ENCODE measurements around the gene FBXO44. TPM values are rescaled to one million over a fixed set of nuclear protein-coding genes. Genes with fewer than 3 reads are reported as not detected.

The FBXO44 gene
- total RNA-seq, 3 donors from 2014 or later, result 14.1 to 32.1 (median 31.3) TPM

- intact Hi-C loops (cut with DNase I; ENCODE audit: low total_unique reads), result loop anchor here (5.0 kb wide), 1 partner anchor 606 kb away; no protein-coding TSS in a partner anchor
- no peak for TF ChIP-seq POLR2A (IDR thresholded peaks at IDR 0.05)
- no peak for TF ChIP-seq CTCF (IDR thresholded peaks at IDR 0.05)
- no peak for TF ChIP-seq POLR2AphosphoS5 (IDR thresholded peaks at IDR 0.05)
- Histone ChIP-seq H3K4me1 (peaks cover 0 to 5% of the 10 kb centered on the region in 2 donors), H3K9me3 (no peaks in the 10 kb centered on the region), H3K27ac (no peak overlapping the region), H3K4me3 (no peak overlapping the region), H3K27me3 (no peaks in the 10 kb centered on the region), H3K36me3 (no peaks in the 10 kb centered on the region)
- no peak for DNase-seq (ENCODE audit: low spot score in 2 of 2)
Observed at GRCh38 chr1:11643782-11644181, 10.9 kb upstream of the FBXO44 start.

- no peaks in the 10 kb centered on the region for H3K27me3 ChIP-seq
- H3K4me1 ChIP-seq, result peaks cover 0 to 5% of the 10 kb centered on the region in 2 donors
- DNase-seq (ENCODE audit: low spot score in 2 of 2), result no peak
- intact Hi-C loops (cut with DNase I; ENCODE audit: low total_unique reads), result no loop called here
- no peak overlapping the region for H3K4me3 ChIP-seq
- H3K36me3 ChIP-seq, result no peaks in the 10 kb centered on the region
- no peaks in the 10 kb centered on the region for H3K9me3 ChIP-seq
- TF ChIP-seq POLR2A (IDR thresholded peaks at IDR 0.05), result no peak
- TF ChIP-seq CTCF (IDR thresholded peaks at IDR 0.05), result no peak
- no peak for TF ChIP-seq POLR2AphosphoS5 (IDR thresholded peaks at IDR 0.05)
- H3K27ac ChIP-seq, result no peak overlapping the region
Observed at GRCh38 chr1:11645270-11645669, 9.4 kb upstream of the FBXO44 start.

GRCh38 chr1:11645670-11646265, 8.9 kb upstream of the FBXO44 start:
- Histone ChIP-seq H3K4me1 (peaks cover 0 to 5% of the 10 kb centered on the region in 2 donors), H3K27me3 (no peaks in the 10 kb centered on the region), H3K27ac (no peak overlapping the region), H3K36me3 (no peaks in the 10 kb centered on the region), H3K9me3 (no peaks in the 10 kb centered on the region), H3K4me3 (no peak overlapping the region)
- DNase-seq (ENCODE audit: low spot score in 2 of 2), result peak in 1 of 2 donors; percentile 75
- peak in 2 of 3 donors; percentile 58 to 63 for TF ChIP-seq CTCF (IDR thresholded peaks at IDR 0.05)
- TF ChIP-seq POLR2AphosphoS5 (IDR thresholded peaks at IDR 0.05), result no peak
- no peak for TF ChIP-seq POLR2A (IDR thresholded peaks at IDR 0.05)
- intact Hi-C loops (cut with DNase I; ENCODE audit: low total_unique reads), result no loop called here

GRCh38 chr1:11646317-11646716, 8.4 kb upstream of the FBXO44 start:
- Histone ChIP-seq H3K4me3 (no peak overlapping the region), H3K27ac (no peak overlapping the region), H3K4me1 (peaks cover 0 to 5% of the 10 kb centered on the region in 2 donors), H3K27me3 (no peaks in the 10 kb centered on the region), H3K36me3 (no peaks in the 10 kb centered on the region), H3K9me3 (no peaks in the 10 kb centered on the region)
- intact Hi-C loops (cut with DNase I; ENCODE audit: low total_unique reads), result no loop called here
- no peak for DNase-seq (ENCODE audit: low spot score in 2 of 2)
- no peak for TF ChIP-seq CTCF (IDR thresholded peaks at IDR 0.05)
- TF ChIP-seq POLR2A (IDR thresholded peaks at IDR 0.05), result no peak
- TF ChIP-seq POLR2AphosphoS5 (IDR thresholded peaks at IDR 0.05), result no peak

- Histone ChIP-seq H3K4me3 (no peak overlapping the region), H3K36me3 (no peaks in the 10 kb centered on the region), H3K9me3 (no peaks in the 10 kb centered on the region), H3K27ac (no peak overlapping the region), H3K4me1 (peaks cover 0 to 5% of the 10 kb centered on the region in 2 donors), H3K27me3 (no peaks in the 10 kb centered on the region)
- intact Hi-C loops (cut with DNase I; ENCODE audit: low total_unique reads), result no loop called here
- DNase-seq (ENCODE audit: low spot score in 2 of 2), result no peak
- TF ChIP-seq CTCF (IDR thresholded peaks at IDR 0.05) (no peak), POLR2A (IDR thresholded peaks at IDR 0.05) (no peak), POLR2AphosphoS5 (IDR thresholded peaks at IDR 0.05) (no peak)
Observed at GRCh38 chr1:11647333-11647732, 7.3 kb upstream of the FBXO44 start.

All from breast epithelium (tissue), 4 donors.